Measurements from ENCODE around the gene AHI1. TPM values are rescaled to one million over a fixed set of nuclear protein-coding genes. Genes with fewer than 3 reads are reported as not detected.

The AHI1 gene
- total RNA-seq, 1 experiment from 2014 or later: 18.8 TPM

- no peak overlapping the region for H3K4me3 Mint-ChIP-seq
- 0 out of 2 replicates have a peak, but pooled peaks cover 3% of the 10 kb centered on the region for H3K4me1 Mint-ChIP-seq
- TF ChIP-seq TEAD1 (CRISPR knock-in tag; IDR thresholded peaks at IDR 0.05): no peak
- TF ChIP-seq, protein P1, sequence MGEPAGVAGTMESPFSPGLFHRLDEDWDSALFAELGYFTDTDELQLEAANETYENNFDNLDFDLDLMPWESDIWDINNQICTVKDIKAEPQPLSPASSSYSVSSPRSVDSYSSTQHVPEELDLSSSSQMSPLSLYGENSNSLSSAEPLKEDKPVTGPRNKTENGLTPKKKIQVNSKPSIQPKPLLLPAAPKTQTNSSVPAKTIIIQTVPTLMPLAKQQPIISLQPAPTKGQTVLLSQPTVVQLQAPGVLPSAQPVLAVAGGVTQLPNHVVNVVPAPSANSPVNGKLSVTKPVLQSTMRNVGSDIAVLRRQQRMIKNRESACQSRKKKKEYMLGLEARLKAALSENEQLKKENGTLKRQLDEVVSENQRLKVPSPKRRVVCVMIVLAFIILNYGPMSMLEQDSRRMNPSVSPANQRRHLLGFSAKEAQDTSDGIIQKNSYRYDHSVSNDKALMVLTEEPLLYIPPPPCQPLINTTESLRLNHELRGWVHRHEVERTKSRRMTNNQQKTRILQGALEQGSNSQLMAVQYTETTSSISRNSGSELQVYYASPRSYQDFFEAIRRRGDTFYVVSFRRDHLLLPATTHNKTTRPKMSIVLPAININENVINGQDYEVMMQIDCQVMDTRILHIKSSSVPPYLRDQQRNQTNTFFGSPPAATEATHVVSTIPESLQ (CRISPR knock-in tag; IDR thresholded peaks at IDR 0.05): no peak
- TF ChIP-seq JAZF1 (CRISPR knock-in tag; IDR thresholded peaks at IDR 0.05): no peak
- no peaks in the 10 kb centered on the region for H3K27me3 Mint-ChIP-seq (ENCODE audit: low read depth)
- H3K36me3 Mint-ChIP-seq: no peaks in the 10 kb centered on the region
- no peak for ATAC-seq
- CTCF ChIA-PET: no interaction called here
- H3K9me3 Mint-ChIP-seq: no peaks in the 10 kb centered on the region
- no peak overlapping the region for H3K27ac Mint-ChIP-seq
- DNase-seq (ENCODE audit: low spot score): no peak
- POLR2A ChIA-PET: no interaction called here
These were observed 190.7 kb downstream of the AHI1 start for GRCh38 chr6:135306740-135307420.

DNA sequence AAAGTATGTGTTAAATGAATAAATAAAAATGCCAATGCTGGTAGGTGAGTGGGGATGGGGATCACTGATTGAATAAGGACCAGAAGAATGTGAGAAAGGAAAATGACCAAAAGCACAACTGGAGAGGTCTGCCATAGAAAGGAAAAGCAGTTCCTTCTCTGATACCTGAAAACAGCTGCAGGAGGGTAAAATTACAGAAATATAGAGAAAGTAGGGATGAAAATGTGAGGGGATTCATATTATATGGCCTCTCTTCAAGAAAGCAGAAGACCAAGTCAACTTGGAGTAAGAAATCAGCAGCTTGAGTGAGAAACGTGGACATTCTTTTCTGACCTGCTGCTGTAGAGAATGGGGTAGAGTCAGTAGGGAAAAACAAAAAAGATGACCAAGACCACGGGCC, 191.4 kb downstream of the AHI1 start:
- TF ChIP-seq, protein P2, sequence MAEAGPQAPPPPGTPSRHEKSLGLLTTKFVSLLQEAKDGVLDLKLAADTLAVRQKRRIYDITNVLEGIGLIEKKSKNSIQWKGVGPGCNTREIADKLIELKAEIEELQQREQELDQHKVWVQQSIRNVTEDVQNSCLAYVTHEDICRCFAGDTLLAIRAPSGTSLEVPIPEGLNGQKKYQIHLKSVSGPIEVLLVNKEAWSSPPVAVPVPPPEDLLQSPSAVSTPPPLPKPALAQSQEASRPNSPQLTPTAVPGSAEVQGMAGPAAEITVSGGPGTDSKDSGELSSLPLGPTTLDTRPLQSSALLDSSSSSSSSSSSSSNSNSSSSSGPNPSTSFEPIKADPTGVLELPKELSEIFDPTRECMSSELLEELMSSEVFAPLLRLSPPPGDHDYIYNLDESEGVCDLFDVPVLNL (CRISPR knock-in tag; IDR thresholded peaks at IDR 0.05; ENCODE audit: borderline replicate concordance, low read depth): no peak
- TF ChIP-seq GABPB1 (CRISPR knock-in tag; IDR thresholded peaks at IDR 0.05) (no peak), NR1H2 (CRISPR knock-in tag; IDR thresholded peaks at IDR 0.05) (no peak), FOXP1 (CRISPR knock-in tag; IDR thresholded peaks at IDR 0.05; ENCODE audit: borderline replicate concordance) (no peak)
- Mint-ChIP-seq H3K4me1 (no peaks in the 10 kb centered on the region), H3K36me3 (no peaks in the 10 kb centered on the region), H3K4me3 (no peak overlapping the region), H3K9me3 (no peaks in the 10 kb centered on the region), H3K27ac (no peak overlapping the region), H3K27me3 (ENCODE audit: low read depth) (no peaks in the 10 kb centered on the region)
- ChIA-PET CTCF (no interaction called here), POLR2A (no interaction called here)
- DNase-seq (ENCODE audit: low spot score): no peak
- ATAC-seq: no peak

- no peaks in the 10 kb centered on the region for H3K36me3 Mint-ChIP-seq
- H3K9me3 Mint-ChIP-seq: no peaks in the 10 kb centered on the region
- no peak overlapping the region for H3K4me3 Mint-ChIP-seq
- ChIA-PET CTCF (no interaction called here), POLR2A (no interaction called here)
- H3K27ac Mint-ChIP-seq: no peak overlapping the region
- no peaks in the 10 kb centered on the region for H3K27me3 Mint-ChIP-seq (ENCODE audit: low read depth)
- DNase-seq (ENCODE audit: low spot score) (no peak), ATAC-seq (no peak)
- H3K4me1 Mint-ChIP-seq: no peaks in the 10 kb centered on the region
- TF ChIP-seq PRRX2 (CRISPR knock-in tag; IDR thresholded peaks at IDR 0.05) (no peak), ELF4 (CRISPR knock-in tag; IDR thresholded peaks at IDR 0.05; ENCODE audit: low read depth) (no peak), GTF2I (CRISPR knock-in tag; conservative IDR thresholded peaks at IDR 0.05) (no peak), ARID4B (CRISPR knock-in tag; IDR thresholded peaks at IDR 0.05; ENCODE audit: borderline replicate concordance) (no peak), RELA (CRISPR knock-in tag; IDR thresholded peaks at IDR 0.05; ENCODE audit: borderline replicate concordance) (no peak), PRDM15 (CRISPR knock-in tag; IDR thresholded peaks at IDR 0.05) (no peak), SOX15 (CRISPR knock-in tag; IDR thresholded peaks at IDR 0.05) (no peak), HMGXB4 (CRISPR knock-in tag; IDR thresholded peaks at IDR 0.05) (no peak), ZBTB43 (CRISPR knock-in tag; IDR thresholded peaks at IDR 0.05) (no peak), TEAD1 (CRISPR knock-in tag; IDR thresholded peaks at IDR 0.05) (no peak)
- TF ChIP-seq, protein P3, sequence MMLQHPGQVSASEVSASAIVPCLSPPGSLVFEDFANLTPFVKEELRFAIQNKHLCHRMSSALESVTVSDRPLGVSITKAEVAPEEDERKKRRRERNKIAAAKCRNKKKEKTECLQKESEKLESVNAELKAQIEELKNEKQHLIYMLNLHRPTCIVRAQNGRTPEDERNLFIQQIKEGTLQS (CRISPR knock-in tag; conservative IDR thresholded peaks at IDR 0.05): no peak
These were observed 191.9 kb downstream of the AHI1 start for GRCh38 chr6:135305684-135306083.

Measured in WTC11 (cell line).